ENCODE data around the gene MORF4L2. TPM values are rescaled to one million over a fixed set of nuclear protein-coding genes. Genes with fewer than 3 reads are reported as not detected.

Gene MORF4L2
- total and polyA plus RNA-seq, 2 of the 8 experiments (the other 6 are each of a cell fraction or from before 2014, with no cell fraction given), result 235 to 373 TPM

GRCh38 chrX:103630171-103630511, 56.4 kb downstream of the MORF4L2 start (continued):
- TF ChIP-seq SIN3A (conservative IDR thresholded peaks at IDR 0.05 in 1 of 2, IDR thresholded peaks at IDR 0.05 in 1 of 2; ENCODE audit: low read depth in 1 of 2, low read length in 2 of 2) (no peak), BACH1 (IDR thresholded peaks at IDR 0.05; ENCODE audit: low read length) (no peak), USF2 (IDR thresholded peaks at IDR 0.05; ENCODE audit: low read length) (no peak), MAFK (IDR thresholded peaks at IDR 0.05; ENCODE audit: low read depth, low read length) (no peak), TAF7 (optimal IDR thresholded peaks at IDR 0.05; ENCODE audit: borderline replicate concordance, low read depth, low read length) (no peak), CHD1 (IDR thresholded peaks at IDR 0.05; ENCODE audit: low read depth, low read length) (no peak)
